ENCODE results near the gene ACTR3. TPM values are rescaled to one million over a fixed set of nuclear protein-coding genes. Genes with fewer than 3 reads are reported as not detected.

The ACTR3 gene
- total RNA-seq, 1 donor from 2014 or later: 128 TPM

DNA sequence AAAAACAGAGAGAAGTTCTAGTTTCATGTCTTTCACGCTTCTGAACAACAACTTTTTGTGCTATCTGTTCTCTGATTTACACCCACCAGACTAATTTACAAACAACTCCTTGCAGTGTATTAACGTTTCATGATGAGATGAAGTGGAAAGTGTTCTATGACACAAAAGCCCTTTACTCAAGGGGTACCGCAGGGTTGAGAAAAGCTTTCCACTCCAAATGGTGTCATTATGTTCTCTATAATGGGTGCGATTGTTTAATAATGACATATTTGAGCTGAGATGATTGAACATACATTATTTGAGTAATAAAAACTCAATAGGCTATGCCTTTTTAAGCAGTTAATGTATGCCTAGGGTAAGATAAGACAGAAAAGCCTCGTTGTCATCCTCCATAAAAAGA lies 76.3 kb downstream of the ACTR3 start:
- no peak for DNase-seq

- no peak for DNase-seq
Measured at GRCh38 chr2:113966832-113967231, 76.9 kb downstream of the ACTR3 start.

- no peak for DNase-seq
Measured at GRCh38 chr2:113967272-113967671, 77.4 kb downstream of the ACTR3 start.

DNA sequence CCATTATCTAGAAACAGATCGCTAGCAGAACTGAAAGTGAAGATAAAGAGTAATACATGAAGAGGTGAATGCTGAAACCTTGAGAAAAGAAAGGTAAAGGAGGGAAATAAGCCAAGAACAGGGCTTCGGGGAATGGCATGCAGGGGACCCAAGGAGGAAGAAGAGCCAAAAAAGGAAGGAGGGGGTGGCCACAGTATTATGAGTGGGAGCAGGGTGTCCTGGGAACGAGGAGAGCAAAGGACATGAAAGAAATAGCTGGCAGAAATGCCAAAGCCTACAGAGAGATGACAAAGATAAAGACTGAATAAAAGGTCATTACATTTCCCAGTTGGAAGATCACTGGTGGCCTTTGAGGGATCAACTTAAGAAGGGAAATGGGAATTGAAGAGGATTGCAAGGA lies 82.9 kb downstream of the ACTR3 start:
- no peak for DNase-seq

- DNase-seq: no peak
Measured at GRCh38 chr2:113973810-113974209, 83.9 kb downstream of the ACTR3 start.

- no peak for DNase-seq
Measured at GRCh38 chr2:113974727-113975126, 84.8 kb downstream of the ACTR3 start.

- DNase-seq: no peak
Measured at GRCh38 chr2:113976277-113976928, 86.5 kb downstream of the ACTR3 start.

GRCh38 chr2:113977060-113977659 lies 87.3 kb downstream of the ACTR3 start:
- DNase-seq: no peak

- DNase-seq: peak; percentile 42
Measured at GRCh38 chr2:113977660-113978523, 88.0 kb downstream of the ACTR3 start.

GRCh38 chr2:113978524-113979190 lies 88.8 kb downstream of the ACTR3 start:
- no peak for DNase-seq

DNA sequence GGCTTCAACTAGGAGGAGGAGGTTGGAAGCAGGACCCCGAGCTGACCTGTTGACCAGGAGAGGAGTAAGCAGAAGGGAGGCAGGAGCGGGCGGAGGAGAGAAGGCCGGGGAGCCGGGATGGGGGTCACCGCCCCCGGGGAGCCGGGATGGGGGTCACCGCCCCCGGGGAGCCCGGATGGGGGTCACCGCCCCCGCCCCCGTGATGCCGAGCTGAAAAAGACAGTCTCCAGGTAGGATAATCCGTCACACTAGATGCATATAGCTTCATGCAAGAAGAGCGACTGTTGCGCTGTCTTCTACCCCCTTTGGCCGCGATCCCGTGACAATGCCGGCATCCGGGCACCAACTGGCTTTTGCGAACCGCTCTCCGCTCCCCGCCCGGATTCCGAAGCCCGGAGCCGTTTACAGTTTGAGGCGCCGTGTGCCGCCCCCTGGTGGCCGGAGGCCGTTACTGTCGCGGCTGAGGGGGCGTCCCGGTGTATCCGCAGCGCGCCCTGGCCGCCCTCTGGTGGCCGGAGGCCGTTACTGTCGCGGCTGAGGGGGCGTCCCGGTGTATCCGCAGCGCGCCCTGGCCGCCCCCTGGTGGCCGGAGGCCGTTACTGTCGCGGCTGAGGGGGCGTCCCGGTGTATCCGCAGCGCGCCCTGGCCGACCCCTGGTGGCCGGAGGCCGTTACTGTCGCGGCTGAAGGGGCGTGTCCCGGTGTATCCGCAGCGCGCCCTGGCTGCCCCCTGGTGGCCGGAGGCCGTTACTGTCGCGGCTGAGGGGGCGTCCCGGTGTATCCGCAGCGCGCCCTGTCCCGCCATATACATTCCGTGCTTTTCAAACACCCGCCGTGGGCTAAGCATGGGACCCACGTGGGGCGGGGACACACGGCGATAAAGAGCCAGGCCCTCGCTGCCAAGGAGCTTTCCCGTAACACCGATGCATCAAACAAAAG lies 89.6 kb downstream of the ACTR3 start:
- DNase-seq: no peak

DNA sequence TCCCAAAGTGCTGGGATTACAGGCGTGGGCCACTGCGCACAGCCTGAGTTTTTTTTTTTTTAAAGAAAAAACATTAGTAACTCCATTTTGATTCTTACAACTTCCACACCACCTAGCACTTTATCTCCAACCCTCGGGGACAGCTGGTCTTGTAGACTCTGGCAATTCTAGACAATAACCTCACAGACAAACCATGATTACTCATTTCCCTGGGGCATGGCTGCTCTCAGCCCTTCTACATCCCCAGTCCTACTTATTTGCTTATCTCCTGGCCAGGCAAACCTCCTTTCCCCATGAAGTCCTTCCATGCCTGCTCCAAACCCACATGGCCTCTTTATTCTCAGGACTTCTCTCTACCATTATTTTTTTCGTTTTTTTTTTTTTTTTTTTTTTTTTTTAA lies 91.1 kb downstream of the ACTR3 start:
- no peak for DNase-seq

DNA sequence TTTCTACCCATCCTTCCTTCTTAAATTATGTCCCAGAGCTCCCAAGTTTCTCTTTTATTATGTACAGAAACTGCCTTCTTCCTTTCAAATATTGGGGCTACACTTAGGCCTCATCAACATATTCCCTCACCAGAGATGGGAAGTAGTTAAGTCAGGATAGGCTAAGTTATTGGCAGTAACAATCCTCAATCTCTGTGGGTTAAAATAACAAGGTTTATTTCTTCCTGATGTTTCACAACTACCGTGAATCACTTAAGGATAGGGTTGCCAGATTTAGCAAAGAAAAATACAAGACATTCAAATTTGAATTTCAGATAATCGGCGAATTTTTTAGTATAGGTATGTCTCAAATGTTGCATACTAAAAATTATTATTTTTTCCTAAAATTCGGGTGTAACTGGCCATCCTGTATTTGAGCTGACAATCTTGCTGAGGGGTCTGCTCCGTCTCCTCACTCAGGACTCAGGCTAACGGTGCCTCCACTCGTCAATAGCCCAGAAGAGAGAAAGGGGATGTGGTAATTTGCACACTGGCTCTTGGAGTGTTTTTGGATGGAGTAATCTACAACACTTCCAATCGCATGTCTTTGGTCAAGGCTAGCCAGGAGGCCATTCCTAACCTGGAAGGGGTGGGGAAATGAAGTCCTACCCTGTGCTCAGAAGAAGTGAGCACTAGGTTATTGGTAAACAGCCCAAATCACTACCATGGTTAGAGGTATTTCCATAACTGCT lies 91.7 kb downstream of the ACTR3 start:
- no peak for DNase-seq

- no peak for DNase-seq
Measured at GRCh38 chr2:113985554-113986397, 95.9 kb downstream of the ACTR3 start.

DNA sequence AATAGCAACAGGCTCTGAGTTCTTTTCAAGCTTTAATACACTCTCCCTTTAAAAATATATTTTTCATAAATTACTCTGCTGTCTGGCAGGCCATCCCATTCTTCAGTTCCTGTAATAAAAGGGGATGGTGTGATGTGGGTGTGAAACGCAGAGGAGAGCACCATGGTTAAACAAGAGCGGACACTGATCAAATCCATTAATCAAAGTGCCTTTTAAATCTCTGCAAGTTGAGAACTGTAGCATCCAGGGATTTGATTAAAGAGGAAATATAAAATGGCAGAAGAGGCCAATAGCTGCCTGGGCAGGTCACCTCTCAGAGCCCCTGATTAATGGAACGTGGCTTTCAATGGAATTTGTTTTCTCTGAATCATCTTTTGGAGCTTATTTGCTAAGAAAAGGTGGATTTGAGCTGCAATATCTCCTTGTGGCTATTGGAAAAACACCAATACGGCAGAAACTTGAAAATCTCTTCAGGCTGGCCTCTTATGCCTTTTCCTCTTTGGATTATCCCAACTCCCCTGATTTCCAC lies 96.9 kb downstream of the ACTR3 start:
- DNase-seq: no peak

DNA sequence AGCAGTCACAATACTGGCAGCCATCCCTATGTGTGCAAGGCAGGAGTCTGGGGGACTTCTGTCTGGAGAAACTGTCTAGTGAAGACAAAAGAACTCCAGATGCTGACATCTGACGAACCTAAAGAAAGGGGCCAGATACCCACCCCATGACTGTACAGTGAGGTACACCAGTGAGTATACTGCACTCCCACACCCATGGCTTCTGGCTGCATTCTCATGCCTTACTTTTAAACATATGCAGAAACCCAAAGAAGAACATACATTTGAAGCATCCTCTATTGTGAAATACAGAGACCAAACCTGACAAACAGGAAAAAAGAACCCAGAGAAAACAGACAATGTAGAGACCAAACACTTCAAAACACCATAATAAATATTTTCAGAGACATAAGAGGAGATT lies 102.2 kb downstream of the ACTR3 start:
- DNase-seq: no peak

- no peak for DNase-seq
Measured at GRCh38 chr2:113996671-113997594, 107.0 kb downstream of the ACTR3 start.

DNA sequence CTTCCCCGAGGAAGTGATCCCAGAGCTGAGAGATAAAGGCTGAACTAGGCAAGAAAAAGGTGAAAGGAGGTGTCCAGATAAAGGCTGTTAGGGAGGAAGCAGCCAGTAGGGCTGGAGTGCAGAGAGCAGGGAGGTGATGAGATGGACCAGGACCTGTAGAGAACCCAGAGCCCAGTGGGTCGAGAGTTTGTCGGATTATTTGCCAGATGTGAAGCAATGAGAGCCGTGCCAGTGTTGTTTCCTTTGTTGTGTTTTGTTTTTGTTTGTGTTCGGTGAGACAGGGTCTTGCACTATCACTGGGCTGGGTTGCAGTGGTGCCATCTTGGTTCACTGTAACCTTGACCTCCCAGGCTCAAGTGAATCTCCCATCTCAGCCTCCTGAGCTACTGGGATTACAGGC lies 111.3 kb downstream of the ACTR3 start:
- DNase-seq: no peak

GRCh38 chr2:114001937-114002336 lies 112.0 kb downstream of the ACTR3 start:
- no peak for DNase-seq
